Chondrocyte (in vitro differentiated cells): Measurements from ENCODE around the gene PRXL2B. TPM values are rescaled to one million over a fixed set of nuclear protein-coding genes. Genes with fewer than 3 reads are reported as not detected.

Experiments used
- DNase-seq: peaks from one replicate; pipeline ENCODE4 v3.0.0; 2021; ENCODE audit warnings: mixed read lengths, low spot score
- H3K27ac Mint-ChIP-seq: one replicate; pipeline ENCODE4 v1.8.0; 2021; ENCODE audit warnings: mild to moderate bottlenecking, moderate library complexity, mixed read lengths; ENCODE audit not compliant: unreplicated experiment
- H3K27me3 Mint-ChIP-seq: 2 replicates; pipeline ENCODE4 v1.8.0; 2021; ENCODE audit warnings: low read depth, mixed read lengths
- H3K36me3 Mint-ChIP-seq: 2 replicates; pipeline ENCODE4 v1.8.0; 2021; ENCODE audit warnings: low read depth, mixed read lengths
- H3K4me1 Mint-ChIP-seq: 2 replicates; pipeline ENCODE4 v1.8.0; 2021; ENCODE audit warnings: low read depth, mild to moderate bottlenecking, mixed read lengths
- H3K4me3 Mint-ChIP-seq: one replicate; pipeline ENCODE4 v1.8.0; 2021; ENCODE audit warnings: mild to moderate bottlenecking, moderate library complexity, mixed read lengths; ENCODE audit not compliant: unreplicated experiment
- H3K9me3 Mint-ChIP-seq: 2 replicates; pipeline ENCODE4 v1.8.0; 2021; ENCODE audit warnings: low read depth, mixed read lengths
- total RNA-seq: library from RNA; stranded (reverse); gene quantifications from 3 replicates; pipeline ENCODE4 v1.2.1, GENCODE V29; 2021
- TF ChIP-seq, protein P1 (sequence below): fragments of 200-600 bp; sonication (generic); IDR thresholded peaks from 2 replicates; pipeline ENCODE4 v1.5.0; 2021; ENCODE audit warnings: antibody characterized with exemption, mild to moderate bottlenecking, moderate library complexity

Gene PRXL2B
- total RNA-seq, 1 donor from 2014 or later: 25.6 TPM

GRCh38 chr1:2588661-2589430 is 2.3 kb downstream of the PRXL2B start:
- Mint-ChIP-seq H3K36me3 (no peaks in the 10 kb centered on the region), H3K4me3 (no peak overlapping the region), H3K27me3 (no peaks in the 10 kb centered on the region), H3K9me3 (no peaks in the 10 kb centered on the region), H3K4me1 (peaks cover 16% of the 10 kb centered on the region), H3K27ac (no peak overlapping the region)
- DNase-seq: peak; percentile 89
- TF ChIP-seq, protein P1, sequence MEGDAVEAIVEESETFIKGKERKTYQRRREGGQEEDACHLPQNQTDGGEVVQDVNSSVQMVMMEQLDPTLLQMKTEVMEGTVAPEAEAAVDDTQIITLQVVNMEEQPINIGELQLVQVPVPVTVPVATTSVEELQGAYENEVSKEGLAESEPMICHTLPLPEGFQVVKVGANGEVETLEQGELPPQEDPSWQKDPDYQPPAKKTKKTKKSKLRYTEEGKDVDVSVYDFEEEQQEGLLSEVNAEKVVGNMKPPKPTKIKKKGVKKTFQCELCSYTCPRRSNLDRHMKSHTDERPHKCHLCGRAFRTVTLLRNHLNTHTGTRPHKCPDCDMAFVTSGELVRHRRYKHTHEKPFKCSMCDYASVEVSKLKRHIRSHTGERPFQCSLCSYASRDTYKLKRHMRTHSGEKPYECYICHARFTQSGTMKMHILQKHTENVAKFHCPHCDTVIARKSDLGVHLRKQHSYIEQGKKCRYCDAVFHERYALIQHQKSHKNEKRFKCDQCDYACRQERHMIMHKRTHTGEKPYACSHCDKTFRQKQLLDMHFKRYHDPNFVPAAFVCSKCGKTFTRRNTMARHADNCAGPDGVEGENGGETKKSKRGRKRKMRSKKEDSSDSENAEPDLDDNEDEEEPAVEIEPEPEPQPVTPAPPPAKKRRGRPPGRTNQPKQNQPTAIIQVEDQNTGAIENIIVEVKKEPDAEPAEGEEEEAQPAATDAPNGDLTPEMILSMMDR: no peak

DNA sequence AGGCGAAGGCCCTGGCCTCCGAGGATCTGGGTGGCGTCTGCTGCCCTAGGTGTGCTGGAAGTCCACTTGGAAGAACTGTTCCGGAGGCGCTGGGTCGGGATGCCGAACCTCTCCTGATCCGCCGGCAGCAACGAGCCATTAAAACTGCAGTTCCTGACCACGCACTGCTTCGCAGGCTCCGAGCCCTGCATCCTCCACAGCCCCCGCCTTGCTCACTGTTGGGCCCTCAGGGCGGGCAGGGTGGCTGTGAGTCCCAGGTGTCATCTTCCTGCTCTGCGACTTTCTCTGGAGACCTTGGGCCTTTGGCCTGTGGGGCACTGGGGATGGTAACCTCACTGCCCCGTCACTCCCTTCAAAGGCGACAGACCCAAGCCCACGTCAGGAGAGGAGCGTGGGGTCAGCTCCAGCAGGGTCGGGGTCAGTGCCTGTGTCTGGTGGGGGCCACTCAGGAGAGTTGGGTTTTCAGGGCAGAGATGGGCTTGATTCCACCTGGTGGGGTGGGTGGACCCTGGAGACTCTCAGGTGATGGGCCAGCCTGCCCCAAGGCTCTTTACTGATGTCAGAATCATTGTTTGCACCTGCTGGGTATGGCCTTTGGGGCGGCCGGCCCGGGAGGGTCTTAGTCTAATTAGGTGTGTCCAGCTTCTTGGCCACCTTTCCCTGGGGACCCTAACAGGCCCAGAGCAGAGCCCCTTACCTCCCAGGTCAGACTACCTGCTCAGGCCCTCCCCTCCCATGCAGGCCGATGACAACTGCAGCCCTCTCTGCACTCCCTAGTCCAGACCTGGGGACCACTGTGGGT is 3.1 kb downstream of the PRXL2B start:
- Mint-ChIP-seq H3K36me3 (no peaks in the 10 kb centered on the region), H3K9me3 (no peaks in the 10 kb centered on the region), H3K27ac (no peak overlapping the region), H3K27me3 (no peaks in the 10 kb centered on the region), H3K4me1 (peaks cover 17% of the 10 kb centered on the region), H3K4me3 (no peak overlapping the region)
- peak; percentile 79 for DNase-seq
- TF ChIP-seq, protein P1: no peak

GRCh38 chr1:2590233-2591141 is 3.9 kb downstream of the PRXL2B start:
- Mint-ChIP-seq H3K36me3 (no peaks in the 10 kb centered on the region), H3K27ac (no peak overlapping the region), H3K9me3 (no peaks in the 10 kb centered on the region), H3K4me3 (no peak overlapping the region), H3K4me1 (peaks cover 15% of the 10 kb centered on the region), H3K27me3 (no peaks in the 10 kb centered on the region)
- TF ChIP-seq, protein P1: no peak
- peak; percentile 92 for DNase-seq

- Mint-ChIP-seq H3K36me3 (no peaks in the 10 kb centered on the region), H3K27me3 (no peaks in the 10 kb centered on the region), H3K4me1 (peaks cover 12% of the 10 kb centered on the region), H3K9me3 (no peaks in the 10 kb centered on the region), H3K4me3 (no peak overlapping the region), H3K27ac (no peak overlapping the region)
- DNase-seq: no peak
- TF ChIP-seq, protein P1: no peak
These were observed 4.6 kb downstream of the PRXL2B start for GRCh38 chr1:2591233-2591580.
